ENCODE data around the gene POLN.
"Not testable (repeated sequence)": the region's sequence is repeated elsewhere in the genome, so short reads cannot be mapped to it uniquely, and the experiment has no call there.

Gene POLN

DNA sequence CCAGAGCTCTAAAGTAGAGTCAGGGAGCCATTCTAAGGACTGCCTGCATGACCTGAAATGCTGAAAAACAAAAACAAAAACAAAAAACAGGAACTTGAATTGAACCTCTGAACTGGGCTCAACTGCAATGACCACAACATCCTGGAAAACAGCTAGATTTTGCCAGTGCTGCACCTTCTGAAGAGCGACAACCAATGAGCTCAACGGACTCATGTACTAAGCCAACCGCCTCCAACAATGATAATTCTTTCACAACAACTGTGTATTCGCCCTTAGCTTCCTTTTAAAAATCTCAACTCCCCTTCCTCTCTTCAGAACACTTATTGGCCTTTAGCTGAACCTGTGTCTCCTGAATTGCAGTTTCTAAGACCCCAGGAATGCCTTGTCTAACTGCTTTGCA is 69.8 kb downstream of the POLN start:
- in situ Hi-C loops (cut with MboI; ENCODE audit: low sequenced_read_pairs) = no loop called here

DNA sequence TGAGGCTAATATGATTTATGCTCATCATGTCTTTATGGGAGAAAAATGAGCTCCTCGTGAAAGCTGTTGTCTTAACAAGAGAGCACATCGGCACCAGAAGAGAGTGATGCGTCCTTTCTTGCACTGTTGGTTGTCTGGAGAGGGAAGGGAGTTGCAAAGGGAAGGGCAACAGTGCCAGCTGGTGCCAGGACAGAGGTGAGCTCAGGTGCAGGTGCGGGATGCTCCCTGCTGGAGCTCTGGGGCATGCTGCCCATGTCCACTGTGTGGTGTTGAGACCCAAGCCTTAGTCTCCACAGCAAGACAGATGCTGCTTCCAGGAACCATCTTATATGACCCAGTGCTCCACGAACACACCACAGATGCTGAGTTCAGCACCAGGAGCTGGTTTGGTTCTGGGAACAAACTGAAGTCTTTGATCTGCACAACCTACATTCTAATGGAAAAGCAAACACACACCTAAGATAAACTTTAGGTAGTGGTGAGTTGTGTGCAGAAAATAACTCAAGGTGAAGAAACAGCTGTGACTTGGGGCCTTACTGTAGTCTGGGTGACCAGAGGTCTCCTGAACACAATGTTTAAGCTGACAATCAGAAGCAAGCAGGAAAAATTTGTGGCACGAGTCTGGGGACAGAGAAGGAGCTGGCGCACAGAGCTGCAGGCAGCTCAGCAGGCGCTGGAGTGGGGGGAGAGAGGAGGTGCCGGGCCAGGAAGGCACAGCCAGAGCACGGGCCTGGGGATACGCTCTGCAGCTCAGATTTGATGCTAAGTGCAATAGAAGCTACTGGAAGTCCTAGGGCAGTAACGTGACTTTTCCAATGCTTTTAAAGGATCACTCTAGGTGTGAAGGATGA is 73.2 kb downstream of the POLN start:
- in situ Hi-C loops (cut with MboI; ENCODE audit: low sequenced_read_pairs) = no loop called here

DNA sequence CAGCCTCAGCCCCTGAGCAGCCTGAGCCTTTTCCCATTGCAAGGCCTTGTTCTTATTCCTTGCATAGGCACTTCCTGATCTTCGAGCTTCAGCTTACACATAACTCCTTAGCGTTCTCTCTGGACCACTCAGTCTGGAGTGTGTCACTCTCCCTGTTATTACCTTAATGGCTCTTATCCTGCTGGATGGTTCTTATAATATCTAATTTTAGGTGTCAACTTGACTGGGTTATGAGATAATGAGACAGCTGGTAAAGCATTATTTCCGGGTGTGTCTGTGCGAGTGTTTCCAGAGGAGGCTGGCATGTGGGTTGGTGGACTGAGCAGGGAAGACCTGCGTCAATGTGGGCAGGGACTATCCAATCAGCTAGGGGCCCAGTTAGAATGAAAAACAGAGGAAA is 75.7 kb downstream of the POLN start:
- in situ Hi-C loops (cut with MboI; ENCODE audit: low sequenced_read_pairs) = no loop called here

DNA sequence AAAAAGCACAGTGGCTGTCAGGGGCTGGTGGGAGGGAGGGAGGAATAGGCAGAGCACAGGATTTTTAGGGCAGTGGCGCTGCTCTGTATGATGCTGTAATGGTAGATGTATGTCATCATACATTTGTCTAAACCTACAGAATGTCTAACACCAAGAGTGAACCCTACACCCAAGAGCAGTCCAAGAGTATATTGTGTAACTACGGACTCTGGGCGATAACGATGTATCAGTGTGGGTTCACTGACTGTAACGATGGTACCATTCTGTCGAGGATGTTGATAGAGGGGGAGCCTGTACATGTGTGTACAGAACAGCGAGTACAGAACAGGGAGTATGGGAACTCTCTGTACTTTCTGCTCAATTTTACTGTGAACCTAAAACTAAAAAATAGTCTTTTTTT is 76.5 kb downstream of the POLN start:
- in situ Hi-C loops (cut with MboI; ENCODE audit: low sequenced_read_pairs) = no loop called here

DNA sequence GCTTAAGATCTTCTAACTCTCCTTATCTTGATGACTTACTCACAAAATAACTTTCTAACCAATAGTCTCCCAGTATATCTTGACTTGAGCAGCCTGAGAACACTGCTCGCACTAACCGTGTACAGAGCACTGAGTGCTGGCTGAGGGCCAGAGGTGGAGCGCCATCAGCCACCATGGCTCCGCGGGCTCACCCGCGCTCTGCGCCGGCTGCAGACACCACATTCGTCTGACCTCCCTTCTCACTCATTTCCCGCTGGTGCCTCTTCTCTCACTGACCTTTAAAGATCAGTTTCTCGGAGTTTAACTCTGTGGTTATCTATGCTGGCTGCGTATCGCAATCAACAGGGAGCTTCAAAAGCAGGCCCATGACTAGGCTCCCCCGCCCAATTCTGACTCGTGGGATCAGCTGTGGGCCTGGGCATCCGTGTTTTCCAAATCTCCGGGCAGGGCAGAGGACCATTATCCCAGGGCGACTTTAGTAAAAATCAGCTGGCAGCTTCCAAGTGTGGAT is 78.6 kb downstream of the POLN start:
- in situ Hi-C loops (cut with MboI; ENCODE audit: low sequenced_read_pairs) = no loop called here

DNA sequence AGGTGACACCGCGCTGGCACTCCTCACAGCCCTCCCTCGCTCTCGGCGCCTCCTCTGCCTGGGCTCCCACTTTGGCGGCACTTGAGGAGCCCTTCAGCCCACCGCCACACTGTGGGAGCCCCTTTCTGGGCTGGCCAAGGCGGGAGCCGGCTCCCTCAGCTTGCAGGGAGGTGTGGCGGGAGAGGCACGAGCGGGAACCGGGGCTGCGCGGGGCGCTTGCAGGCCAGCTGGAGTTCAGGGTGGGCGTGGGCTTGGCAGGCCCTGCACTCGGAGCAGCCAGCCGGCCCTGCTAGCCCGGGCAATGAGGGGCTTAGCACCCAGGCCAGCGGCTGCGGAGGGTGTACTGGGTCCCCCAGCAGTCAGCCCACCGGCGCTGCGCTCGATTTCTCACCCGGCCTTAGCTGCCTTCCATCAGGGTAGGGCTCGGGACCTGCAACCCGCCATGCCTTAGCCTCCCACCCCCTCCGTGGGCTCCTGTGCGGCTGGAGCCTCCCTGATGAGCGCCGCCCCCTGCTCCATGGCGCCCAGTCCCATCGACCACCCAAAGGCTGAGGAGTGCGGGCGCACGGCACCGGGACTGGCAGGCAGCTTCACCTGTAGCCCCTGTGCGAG is 80.7 kb downstream of the POLN start:
- in situ Hi-C loops (cut with MboI; ENCODE audit: low sequenced_read_pairs) = not testable (repeated sequence)

DNA sequence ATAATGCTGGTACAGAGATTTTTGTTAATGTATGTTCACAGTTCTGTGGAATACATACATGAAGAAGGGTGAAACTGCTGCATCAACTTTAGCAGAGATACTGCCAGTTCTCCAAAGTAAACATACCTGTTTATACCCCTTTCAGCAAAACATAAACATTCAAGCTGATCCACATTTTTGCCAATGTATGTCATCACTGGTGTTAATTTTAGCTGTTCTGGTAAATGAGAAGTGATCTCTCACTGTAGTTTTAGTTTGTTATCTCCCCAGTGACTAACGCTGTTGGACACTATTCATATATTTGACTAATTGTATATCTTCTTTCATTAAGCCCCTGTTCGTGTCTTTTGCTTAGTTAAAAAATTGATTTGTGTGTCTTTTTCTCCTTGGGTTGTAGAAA is 82.0 kb downstream of the POLN start:
- in situ Hi-C loops (cut with MboI; ENCODE audit: low sequenced_read_pairs) = no loop called here

DNA sequence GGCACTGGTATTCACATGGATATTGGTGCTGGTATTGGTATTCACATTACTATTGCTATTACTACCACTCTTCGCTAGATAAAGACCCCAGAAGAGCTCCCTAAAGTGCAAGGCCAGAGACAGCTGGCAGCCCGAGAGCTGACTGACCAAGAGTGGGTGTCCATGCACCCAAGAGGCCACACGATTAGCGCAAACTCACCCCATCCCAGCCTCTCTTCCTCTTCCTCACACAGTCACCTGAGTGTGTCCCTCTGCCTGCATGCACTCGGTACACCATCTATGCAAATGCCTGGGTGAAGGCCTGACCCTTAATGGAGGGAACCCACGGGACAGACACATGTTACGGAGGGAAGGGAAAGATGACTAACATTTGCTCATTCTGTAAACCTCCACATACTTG is 86.7 kb downstream of the POLN start:
- in situ Hi-C loops (cut with MboI; ENCODE audit: low sequenced_read_pairs) = no loop called here

DNA sequence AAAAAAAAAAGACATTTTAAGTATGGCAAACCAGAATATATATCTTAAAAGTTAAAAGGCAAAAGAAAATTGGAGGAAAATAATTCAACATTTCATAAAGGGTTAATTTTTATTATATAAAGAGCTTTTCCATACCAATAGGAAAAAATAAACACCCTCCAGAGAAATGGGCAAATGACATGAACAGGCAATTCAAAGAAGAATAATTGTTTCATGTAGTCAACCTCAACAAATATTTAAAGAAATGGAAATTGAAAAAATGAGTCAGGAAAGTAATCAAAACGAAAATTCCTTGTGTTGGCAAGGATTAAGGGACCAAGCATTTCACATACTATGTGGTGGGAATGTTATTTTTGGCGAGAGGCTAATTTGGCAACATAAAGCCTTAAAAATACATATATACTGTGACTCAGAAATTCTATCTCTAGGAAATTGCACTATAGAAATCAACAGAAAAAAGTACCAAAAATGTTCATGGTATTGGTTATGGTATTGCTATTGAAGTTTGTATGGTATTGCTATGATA is 87.6 kb downstream of the POLN start:
- in situ Hi-C loops (cut with MboI; ENCODE audit: low sequenced_read_pairs) = no loop called here

DNA sequence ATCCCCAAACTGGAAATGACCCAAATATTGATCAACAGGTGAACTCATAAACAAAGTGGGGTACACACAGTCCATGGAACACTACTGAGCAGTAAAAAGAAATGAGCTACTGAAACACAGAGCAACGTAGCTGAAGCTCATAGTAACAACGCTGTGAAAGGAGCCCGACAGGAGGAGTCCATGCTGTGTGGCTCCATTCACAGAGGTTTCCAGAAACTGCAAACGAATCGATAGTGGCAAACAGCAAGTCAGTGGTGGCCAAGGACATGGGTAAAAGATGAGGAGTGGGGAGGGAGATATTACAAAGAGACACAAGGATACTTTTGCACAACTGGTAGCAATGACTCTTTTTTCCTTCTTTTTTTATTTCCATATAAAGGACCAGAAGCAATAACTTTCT is 90.4 kb downstream of the POLN start:
- in situ Hi-C loops (cut with MboI; ENCODE audit: low sequenced_read_pairs) = no loop called here

DNA sequence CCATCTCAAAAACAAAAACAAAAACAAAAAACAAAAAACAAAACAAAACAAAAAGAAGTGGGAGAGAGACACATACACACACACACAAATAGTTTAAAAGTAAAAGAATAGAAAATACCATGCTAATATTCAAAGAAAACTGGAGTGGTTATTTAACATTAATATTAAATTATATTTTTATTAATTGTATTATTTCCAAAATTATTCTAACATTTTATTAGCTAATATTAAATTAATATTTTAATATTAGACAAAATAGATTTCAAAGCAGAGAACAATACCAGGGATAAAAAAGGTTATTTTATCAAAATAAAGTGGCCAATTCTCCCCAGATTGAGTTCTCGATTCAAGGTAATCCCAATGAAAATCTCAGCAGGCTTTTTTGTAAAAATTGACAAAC is 91.8 kb downstream of the POLN start:
- in situ Hi-C loops (cut with MboI; ENCODE audit: low sequenced_read_pairs) = no loop called here

DNA sequence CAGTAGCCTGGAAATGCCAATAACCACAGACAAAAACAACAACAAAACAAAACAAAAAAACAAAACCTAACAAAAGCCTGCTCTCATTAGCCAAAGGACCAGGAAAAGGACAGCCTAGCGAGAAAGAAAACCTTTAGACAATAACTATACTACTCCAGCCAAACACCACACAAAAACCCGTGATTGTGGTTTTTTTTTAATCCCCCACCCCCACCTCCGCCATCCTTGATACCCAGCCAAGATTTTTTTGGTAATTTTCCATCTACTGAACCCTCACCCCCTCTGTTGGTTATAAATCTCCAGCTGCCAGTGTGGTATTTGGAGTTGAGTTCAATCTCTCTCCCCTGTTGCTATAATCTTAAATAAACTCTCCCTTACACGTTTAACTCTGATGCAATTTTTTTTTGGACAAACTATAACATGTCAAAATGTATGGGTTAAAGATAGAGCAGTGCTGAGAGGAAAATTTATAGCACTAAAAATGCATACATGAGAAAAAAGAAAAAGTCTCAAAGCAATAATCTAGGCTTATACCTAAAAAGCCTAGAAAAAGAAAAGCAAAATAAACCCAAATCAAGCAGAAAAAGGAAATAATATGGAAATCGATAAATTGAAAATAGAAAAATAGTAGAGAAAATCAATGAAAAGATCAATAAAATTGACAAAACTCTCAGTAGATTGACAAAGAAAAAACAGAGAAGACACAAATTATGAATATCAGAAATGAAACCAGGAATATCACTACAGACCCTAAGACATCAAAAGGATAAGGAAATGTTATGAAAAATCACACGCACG is 99.1 kb downstream of the POLN start:
- in situ Hi-C loops (cut with MboI; ENCODE audit: low sequenced_read_pairs) = no loop called here

DNA sequence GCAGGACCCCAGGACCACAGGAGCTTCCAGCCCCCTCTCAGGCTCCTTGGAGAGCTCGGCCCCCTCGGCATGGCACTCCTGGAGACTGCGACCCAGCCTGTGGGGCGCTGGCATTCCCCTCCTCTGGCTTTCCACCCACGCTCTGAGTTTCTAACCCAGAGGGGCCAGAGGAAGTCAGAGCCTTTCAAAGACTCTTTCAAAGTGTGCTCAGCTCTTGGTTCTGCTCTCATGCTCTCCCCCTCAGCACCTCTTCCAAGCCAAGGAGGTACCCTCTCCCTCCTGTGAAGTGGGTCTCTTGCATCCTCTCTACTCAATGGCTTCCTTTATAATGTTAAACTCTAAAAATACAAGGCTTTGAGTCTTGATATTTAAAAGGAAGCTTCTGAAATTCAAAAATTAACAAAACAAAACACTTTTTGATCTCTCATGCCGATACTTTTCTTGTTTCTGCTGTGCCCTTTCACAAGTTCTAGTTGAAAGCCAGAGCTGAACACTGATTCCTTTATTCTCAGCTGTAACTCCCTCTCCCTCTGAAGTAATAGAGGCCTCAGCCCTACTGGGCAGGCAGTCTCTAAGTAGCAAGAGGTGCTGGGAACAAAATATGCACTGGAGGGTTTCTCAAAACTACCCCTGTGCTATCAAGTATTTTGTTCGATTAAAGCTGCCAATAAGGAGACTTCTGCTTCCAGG is 100.0 kb downstream of the POLN start:
- in situ Hi-C loops (cut with MboI; ENCODE audit: low sequenced_read_pairs) = no loop called here

DNA sequence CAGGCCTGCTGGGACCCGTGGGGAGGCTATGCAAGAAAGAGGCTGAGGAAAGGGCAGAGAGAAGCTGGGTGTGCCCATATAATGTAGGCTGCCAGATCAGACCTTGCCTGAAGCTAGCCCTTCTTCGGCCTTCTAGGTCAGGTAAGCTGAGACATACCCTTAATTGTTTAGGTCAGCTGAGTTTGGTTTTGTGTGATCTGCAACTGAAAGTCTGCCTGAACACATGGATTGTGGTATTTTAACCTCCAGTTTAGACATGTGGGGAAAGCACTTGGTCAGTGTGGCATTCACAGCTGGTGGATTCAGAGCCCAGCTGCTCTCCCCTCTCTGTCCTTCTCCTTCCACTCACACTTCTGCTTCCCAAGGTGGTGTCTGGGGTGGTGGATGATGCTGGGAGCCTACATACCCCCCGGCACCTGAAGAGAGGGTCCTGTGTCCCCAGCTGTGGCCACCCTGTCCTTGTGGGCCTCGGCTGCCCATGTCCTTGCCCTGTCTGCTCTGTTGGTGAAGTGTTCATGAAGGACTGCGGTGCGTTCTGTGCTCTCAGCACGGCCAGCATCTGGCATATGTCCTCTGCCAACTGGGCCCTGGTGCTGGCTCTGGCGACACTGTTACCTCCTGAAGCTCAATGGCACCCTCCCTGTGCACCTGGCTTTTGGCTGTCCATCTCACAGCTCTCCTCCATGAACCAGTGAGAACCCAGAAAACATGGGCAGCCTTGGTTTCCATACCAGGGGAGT is 100.7 kb downstream of the POLN start:
- in situ Hi-C loops (cut with MboI; ENCODE audit: low sequenced_read_pairs) = no loop called here

DNA sequence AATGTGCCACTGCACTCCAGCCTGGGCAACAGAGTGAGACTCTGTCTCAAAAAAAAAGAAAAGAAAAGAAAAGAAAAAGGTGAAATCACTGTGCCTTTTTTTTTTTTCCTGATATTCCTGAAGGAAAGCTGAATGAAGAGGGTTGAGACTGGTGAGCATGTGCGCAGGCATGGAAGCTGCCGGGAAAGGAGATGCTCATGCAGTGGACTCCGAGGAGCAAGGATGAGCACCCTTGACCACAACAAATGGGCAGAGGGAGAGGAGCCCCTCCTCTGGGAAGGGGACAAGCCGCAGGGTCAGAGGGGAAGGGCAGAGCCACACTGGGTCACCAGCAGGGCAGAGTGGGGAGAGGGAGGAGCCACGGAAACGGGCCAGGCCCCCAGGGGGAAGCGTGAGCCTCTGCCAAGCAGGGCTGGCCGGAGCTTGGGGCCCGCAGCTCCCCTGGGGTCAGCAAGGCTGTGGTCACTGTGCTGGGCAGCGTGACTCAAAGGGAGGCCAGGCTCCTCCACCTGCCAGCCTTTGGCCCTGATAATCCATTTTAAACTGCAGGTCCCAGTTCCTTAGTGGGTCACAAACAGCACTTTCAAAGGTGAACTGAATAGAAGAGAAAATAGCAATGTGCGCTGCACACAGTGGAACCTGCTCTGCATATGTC is 102.9 kb downstream of the POLN start:
- in situ Hi-C loops (cut with MboI; ENCODE audit: low sequenced_read_pairs) = no loop called here

DNA sequence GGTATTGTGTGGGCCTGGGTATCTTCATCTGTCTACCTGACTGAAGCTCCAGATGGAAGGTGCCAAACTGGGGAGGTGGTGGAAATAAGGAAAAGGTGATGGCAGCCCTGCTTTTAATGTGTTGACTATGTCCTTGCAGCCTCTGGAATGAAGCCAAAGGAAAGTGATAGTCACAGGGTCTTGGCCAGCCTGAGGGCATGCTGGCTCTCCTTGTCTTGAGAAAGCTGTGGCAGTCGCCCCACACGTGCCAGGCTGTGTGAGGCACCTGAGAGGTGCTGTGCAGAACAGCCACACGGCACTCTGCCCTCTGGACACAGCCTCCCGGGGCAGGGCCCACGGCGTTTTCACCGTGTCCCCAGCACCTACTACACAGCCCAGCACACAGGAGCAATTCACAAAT is 105.2 kb downstream of the POLN start:
- in situ Hi-C loops (cut with MboI; ENCODE audit: low sequenced_read_pairs) = no loop called here

DNA sequence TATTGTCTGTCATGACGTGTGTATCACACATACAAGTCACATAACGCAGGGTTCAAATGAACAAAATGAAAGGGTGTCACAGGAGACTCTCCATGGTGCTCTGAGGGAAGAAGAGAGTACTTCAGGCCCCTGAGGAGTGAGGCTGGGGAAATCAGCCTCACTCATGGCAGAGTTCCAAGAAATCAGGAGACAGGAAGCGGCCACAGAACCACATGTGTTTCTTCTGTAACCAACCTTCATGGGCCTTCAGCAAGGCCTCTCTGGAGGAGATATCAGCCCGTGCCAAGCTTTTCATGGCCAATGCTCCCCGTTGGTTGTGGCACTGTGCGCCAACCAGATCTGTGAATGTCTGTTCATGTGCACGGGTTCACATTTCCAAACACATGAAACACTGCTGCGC is 106.8 kb downstream of the POLN start:
- in situ Hi-C loops (cut with MboI; ENCODE audit: low sequenced_read_pairs) = no loop called here

DNA sequence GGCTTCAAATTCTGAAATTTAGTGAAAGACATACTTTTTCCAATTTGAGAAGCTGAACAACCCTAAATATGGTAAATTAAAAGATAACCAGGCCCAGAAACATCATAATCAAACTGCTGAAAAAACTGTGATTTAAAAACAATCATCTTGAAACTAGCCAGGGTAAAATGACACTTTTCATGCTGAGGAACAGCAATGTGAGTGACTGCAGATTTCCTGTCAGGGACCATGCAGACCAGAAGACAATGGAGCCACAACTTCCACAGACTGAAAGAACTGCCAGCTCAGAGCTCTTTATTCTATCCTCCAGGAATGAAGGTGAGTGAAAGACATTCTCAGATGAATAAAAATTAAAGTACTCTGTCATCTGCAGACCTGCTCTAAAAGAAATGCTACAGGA is 109.5 kb downstream of the POLN start:
- in situ Hi-C loops (cut with MboI; ENCODE audit: low sequenced_read_pairs) = no loop called here

DNA sequence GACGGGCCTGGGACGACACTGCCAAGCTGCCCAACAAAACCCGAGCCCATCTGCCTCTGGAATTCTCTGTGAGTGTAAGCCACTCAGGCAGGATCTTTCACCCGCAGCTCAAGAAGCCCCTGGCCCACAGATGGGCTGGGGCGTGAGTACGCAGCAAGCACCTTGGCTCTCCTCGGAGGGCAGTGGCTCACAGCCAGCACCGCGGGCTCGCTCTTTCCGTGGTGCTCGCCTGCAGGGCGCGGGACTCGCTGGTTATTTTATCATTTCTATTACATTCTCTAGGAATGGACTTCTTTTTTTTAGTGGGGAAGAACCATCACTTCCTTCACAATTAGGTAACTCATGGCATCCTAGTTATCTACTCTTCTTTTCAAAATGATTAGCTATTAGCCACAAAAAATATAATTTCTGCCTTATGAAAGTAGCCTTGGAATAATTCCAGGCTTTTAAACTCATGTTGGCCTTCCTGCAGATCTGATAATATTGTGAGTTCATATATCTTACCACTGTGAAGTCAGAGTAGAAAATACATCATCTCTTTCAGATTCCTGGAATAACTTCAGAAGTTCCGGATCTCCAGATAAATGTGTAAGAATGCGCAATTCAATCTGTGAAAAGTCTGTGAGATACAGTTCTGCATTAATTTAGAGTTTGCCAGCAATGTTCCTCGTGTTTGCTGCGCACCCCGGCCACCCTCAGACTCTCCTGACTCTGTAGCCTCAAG is 114.2 kb downstream of the POLN start:
- in situ Hi-C loops (cut with MboI; ENCODE audit: low sequenced_read_pairs) = no loop called here
